Activated CD8-positive, alpha-beta memory T cell treated with anti-CD3 and anti-CD28 coated beads, Interleukin-2, amount 50 U/mL, for 24 hours (primary cell): ENCODE results near the gene CCDC7.
"Not testable (repeated sequence)": the region's sequence is repeated elsewhere in the genome, so short reads cannot be mapped to it uniquely, and the experiment has no call there.

Experiments used
- DNase-seq: peaks from one replicate; pipeline ENCODE4 v3.0.0-alpha.2; 2020; ENCODE audit errors: extremely low read depth

CCDC7 gene

DNA sequence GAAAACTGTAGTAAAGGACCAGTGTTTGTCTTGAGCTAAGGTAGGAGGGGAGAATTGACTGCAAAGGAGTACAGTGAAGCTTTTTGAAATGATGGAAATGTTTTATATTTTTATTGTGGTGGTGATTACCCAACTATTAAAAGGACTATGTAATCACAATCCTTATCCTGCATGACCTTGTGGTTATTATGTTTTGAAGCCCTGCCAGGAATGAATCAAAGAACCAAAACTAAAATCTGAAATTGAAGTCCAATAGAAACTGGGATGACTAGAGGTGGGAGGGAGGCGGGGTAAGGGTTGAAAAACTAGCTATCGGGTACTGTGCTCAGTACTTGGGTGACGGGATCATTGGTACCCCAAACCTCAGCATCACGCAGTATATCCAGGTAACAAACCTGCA lies 8.2 kb downstream of the CCDC7 start:
- DNase-seq = no peak

DNA sequence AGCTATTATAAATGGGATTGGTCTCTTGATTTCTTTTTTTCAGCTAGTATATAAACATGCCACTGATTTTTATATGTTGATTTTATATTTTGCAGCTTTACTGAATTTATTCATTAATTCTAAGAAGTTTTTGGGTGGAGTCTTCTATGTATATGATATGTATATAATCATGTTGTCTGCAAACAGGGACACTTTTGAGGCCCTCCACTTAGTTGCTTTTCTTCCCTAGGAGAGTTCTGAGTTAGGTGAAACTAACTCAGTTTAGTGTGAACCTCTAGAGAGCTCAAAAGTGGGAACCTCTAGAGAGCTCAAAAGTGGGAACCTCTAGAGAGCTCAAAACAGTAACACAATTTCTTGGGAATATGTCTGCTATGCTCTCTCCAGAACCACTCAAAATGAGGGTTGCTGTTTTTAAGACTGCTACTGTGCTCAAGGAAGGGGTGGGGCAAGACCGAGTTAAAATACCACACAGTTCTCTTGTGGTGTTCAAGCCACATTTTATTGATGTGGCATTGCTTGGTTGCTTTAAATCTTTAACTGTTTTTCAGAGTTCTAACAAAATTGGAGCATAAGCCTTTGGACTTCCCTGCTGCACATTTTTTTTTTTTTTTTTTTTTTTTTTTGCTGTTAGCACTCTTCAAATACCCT lies 13.2 kb downstream of the CCDC7 start:
- no peak for DNase-seq

DNA sequence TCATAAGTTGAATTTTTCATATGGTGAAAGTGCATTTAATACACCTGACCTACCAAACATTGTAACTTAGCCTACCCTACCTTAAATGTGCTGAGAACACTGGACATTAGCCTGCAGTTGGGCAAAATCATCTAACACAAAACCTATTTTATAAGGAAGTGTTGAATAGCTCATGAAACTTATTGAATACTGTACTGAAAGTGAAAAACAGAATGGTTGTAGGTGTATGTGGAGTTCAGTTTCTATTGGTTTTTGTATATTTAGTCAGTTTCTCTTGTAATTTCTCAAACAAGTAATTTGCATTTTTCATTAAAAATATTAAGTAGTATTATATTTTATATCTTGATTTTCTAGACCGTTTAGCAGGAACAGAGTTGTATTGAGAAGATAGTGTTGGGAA lies 15.3 kb downstream of the CCDC7 start:
- no peak for DNase-seq

DNA sequence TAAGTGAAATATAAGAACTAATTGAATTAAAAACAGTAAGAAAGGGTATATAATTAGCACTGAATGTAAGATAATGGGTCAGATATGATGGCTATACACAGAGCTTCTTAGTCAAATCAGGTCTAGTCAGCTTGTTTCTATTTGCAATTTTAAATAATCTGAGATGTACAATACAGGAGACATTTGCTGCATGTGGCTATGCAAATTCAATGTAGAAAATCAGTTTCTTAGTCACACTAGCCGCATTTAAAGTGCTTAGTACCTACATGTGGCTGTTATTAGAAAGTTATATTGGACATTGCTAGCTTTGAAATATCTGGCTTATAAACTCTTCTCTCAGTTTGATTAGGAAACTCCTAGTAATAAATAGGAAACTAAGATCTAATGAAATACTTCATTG lies 25.3 kb downstream of the CCDC7 start:
- no peak for DNase-seq

DNA sequence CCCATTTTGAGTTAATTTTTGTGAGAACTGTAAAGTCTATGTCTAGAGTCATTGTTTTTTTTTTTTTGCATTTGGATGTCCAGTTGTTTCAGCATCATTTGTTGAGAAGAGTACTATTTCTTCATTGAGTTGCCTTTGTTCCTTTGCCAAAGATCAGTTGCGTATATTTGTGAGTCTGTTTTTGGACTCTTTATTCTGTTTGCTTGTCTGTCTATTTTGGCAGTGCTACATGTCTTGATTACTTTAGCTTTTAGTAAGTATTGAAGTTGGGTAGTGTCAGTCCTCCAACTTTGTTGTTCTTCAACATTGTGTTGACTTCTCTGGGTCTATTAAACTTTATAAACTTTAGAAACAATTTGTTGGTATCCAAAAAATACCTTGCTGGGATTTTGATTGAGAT lies 31.6 kb downstream of the CCDC7 start:
- DNase-seq = no peak

DNA sequence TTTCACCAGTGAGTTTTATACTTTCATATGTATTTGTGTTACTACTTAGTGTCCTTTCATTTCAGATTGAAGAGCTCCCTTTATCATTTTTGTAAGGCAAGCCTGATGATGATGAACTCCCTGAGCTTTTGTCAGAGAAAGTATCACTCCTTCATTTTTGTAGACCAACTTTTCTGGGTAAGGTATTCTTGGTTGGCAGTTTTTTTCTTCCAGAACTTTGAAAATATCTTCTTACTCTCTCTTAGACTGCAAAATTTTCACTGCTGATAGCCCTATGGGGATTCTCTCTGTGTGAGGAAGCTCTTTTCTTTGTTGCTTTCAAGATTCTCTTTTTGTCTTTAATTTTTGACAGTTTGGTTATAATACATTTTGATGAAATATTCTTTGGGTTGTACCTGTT lies 35.7 kb downstream of the CCDC7 start:
- no peak for DNase-seq

DNA sequence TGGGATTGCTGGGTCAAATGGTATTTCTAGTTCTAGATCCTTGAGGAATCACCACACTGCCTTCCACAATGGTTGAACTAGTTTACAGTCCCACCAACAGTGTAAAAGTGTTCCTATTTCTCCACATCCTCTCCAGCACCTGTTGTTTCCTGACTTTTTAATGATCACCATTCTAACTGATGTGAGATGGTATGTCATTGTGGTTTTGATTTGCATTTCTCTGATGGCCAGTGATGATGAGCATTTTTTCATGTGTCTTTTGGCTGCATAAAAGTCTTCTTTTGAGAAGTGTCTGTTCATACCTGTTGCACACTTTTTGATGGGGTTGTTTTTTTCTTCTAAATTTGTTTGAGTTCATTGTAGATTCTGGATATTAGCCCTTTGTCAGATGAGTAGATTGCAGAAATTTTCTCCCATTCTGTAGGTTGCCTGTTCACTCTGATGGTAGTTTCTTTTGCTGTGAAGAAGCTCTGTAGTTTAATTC lies 37.1 kb downstream of the CCDC7 start:
- DNase-seq = not testable (repeated sequence)

DNA sequence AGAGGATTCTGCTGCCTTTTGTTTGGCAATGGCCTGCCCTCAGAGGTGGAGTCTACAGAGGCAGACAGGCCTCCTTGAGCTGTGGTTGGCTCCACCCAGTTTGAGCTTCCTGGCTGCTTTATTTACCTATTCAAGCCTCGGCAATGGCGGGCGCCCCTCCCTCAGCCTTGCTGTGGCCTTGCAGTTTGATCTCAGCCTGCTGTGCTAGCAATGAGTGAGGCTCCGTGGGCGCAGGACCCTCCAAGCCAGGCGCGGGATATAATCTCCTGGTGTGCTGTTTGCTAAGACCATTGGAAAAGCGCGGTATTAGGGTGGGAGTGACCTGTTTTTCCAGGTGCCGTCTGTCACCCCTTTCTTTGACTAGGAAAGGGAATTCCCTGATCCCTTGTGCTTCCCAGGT lies 42.1 kb downstream of the CCDC7 start:
- DNase-seq = not testable (repeated sequence)

DNA sequence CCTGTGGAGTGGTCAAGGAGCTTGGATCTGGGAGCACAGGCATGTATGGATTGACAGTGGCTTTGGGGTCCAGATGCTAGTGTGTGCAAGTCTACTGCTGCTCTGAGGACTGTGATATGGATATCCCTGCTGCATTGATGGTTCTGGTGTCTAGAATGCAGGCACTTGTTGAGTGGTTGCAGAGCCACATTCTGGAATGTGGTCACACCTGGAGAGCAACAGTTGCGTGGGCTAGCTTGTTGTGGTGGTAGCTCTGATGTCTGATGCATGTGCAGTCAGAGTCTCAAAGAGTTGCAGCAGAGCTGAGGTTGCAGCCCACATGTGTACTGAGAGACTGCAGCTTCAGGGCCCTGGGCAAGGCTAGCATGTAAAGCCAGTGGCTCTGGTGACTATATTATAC lies 43.2 kb downstream of the CCDC7 start:
- no peak for DNase-seq

DNA sequence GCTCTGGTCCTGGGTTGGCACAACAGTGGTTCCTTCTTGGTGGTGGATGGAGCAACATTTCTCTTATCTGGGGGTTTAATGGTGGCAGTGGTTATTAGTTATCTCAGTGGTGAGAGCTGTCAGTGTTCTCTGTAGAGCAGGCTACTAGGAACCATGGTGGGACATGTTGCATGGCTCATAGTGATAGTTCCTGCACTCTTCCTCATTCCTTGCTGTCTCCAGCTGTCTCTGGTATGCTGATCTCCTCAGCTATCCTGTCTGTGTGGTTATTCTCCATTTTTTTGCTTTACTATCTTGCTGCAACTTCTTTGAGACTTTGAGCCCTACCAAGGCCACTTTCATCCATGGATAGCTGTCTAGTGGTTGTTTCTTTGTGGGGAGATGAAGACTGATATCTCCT lies 44.0 kb downstream of the CCDC7 start:
- no peak for DNase-seq

DNA sequence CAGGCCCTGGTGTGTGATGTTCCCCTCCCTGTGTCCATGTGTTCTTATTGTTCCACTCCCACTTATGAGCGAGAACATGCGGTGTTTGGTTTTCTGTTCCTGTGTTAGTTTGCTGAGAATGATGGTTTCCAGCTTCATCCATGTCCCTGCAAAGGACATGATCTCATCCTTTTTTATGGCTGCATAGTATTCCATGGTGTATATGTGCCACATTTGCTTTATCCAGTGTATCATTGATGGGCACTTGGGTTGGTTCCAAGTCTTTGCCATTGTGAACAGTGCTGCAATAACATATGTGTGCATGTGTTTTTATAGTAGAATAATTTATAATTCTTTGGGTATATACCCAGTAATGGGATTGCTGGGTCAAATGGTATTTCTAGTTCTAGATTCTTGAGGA lies 48.6 kb downstream of the CCDC7 start:
- not testable (repeated sequence) for DNase-seq

DNA sequence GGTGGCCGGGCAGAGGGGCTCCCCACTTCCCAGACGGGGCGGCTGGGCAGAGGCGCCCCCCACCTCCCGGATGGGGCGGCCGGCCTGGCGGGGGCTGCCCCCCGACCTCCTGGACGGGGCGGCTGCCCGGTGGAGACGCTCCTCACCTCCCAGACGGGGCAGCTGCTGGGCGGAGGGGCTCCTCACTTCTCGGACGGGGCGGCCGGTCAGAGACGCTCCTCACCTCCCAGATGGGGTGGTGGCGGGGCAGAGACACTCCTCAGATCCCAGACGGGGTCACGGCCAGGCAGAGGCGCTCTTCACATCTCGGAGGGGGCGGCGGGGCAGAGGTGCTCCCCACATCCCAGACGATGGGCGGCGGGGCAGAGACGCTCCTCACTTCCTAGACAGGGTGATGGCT lies 54.2 kb downstream of the CCDC7 start:
- not testable (repeated sequence) for DNase-seq

DNA sequence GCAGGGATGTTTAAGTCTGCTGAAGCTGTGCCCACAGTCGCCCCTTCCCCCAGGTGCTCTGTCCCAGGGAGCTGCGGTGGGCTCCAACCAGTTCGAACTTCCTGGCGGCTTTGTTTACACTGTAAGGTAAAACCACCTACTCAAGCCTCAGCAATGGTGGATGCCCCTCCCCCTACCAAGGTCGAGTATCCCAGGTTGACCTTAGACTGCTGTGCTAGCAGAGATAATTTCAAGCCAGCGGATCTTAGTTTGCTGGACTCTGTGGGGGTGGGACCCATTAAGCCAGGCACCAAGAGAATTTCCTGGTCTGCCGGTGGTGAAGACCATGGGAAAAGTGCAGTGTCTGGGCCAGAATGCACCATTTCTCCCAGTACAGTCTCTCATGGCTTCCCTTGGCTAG lies 56.0 kb downstream of the CCDC7 start:
- DNase-seq = no peak

DNA sequence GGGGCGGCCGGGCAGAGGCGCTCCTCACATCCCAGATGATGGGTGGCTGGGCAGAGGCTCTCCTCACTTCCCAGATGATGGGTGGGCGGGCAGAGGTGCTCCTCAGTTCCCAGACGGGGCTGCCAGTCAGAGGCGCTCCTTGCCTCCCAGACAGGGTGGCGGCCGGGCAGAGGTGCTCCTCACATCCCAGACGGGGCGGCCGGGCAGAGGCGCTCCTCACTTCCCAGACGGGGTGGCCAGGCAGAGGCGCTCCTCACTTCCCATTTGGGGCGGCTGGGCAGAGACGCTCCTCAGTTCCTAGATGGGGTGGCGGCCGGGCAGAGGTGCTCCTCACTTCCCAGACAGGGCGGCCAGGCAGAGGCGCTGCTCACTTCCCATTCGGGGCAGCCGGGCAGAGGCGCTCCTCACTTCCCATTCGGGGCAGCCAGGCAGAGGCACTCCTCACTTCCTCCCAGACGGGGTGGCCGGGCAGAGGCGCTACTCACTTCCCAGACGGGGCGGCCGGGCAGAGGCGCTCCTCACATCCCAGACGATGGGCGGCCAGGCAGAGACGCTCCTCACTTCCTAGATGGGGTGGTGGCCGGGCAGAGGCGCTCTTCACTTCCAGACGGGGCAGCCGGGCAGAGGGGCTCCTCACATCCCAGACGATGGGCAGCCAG lies 60.0 kb downstream of the CCDC7 start:
- not testable (repeated sequence) for DNase-seq

DNA sequence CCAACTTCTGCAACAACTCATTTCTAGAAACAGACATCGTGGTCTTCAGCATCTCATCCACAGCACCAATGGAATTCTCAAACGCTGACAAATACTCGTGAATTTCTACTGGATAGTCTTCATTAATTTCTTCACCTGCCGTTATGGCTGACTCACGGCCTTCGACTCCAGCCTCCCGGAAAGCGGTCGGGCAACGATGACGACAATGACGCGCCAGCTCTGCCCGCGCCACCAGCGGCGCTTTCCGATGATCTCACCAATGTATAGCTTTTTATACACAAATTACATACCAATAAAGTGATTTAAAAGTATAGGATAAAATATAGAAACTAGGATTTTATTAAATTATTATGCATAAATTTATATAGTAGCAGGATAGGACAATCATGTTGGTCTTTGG lies 65.7 kb downstream of the CCDC7 start:
- DNase-seq = no peak

DNA sequence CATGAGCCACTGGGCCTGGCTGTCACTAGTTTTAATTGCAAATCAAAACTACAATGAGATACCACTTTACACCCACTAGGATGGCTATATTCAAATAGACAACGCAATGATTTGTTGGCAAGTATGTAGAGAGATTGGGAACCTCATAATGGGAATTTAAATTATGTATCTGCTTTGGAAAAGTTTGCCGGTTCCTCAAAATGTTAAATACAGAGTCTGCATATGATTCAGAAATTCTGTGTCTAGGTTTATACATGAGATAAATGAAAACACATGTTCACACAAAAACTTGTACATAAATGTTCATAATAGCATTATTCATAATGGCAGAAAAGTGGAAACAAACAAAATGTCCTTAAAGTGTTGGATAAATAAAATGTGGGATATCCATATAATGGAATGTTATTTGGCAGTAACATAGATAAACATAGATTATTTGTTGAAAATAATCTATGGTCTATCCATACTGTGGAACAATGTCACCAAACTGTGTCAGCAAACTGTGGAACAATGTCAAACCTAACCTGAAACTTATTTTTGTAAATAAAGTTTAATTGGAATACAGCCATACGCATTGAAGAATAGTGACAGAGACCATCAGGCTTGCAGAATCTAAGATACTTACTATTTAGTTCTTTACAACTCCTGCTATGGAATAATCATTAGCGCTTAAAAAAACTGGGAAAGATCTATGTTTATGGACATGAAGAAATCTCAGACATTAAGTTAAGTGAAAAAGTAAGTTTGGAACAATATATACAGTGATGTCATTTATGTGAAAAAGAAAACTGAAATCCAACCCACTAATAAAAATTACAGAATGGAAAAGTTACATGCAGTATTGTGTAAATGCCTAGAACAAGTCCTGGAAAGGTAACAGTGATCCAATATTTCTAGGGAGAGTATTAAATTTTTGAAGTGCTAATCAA lies 70.9 kb downstream of the CCDC7 start:
- no peak for DNase-seq

DNA sequence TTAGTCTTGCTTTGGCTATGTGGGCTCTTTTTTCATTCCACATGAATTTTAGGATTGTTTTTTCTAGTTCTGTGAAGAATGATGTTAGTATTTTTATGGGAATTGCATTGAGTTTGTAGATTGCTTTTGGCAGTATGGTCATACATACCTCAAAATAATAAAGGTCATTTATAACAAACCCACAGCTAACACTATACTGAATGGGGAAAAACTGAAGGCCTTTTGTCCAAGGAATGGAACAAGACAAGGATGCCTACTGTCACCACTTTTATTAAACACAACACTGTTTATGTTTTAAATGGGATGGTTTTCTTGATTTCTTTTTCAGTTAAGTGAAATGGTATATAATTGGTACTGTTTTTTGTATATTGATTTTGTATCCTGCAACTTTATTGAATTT lies 84.3 kb downstream of the CCDC7 start:
- no peak for DNase-seq

DNA sequence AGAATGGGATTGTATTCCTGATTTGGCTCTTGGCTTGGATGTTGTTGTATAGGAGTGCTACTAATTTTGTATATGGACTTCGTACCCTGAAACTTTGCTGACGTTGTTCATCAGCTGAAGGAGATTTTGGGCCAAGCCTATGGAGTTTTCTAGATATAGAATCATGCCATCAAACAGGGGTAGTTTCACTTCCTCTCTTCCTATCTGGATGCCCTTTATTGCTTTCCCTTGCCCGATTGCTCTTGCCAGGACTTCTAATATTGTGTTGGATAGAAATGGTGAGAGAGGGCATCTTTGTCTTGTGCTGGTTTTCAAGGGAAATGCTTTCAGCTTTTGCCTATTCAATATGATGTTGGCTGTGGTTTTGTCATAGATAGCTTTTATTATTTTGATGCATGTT lies 92.3 kb downstream of the CCDC7 start:
- no peak for DNase-seq

DNA sequence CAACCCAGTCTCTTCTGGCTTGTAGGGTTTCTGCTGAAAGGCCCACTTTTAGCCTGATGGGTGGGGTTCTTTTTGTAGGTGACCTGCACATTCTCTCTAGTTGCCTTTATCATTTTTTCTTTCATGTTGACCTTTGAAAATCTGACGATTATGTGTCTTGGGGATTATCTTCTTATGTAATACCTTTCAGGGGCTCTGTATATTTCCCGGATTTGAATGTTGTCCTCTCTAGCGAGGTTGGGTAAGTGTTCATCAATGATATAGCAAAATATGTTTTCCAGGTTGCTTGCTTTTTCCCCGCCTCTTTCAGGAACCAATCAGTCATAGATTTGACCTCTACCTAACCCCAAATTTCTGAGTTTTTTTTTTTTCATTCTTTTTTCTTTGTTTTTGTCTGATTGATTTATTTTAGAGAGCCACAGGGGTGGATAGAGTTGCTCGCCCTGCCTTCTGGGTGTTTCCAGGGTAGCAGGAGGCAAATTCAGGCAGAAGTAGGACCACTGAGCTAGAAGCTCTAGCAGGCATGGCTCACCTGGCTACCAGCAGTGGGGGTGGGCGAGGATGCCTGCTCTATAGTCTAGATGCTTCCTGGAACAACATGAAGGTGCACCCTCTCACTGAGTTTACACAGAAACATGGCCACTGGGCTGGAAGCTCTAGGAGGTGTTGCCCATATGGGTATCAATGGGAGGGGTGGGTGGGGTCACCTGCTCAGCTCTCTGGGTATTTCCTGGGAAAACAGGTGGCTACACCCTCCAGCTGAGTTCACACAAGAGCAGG lies 94.9 kb downstream of the CCDC7 start:
- no peak for DNase-seq

DNA sequence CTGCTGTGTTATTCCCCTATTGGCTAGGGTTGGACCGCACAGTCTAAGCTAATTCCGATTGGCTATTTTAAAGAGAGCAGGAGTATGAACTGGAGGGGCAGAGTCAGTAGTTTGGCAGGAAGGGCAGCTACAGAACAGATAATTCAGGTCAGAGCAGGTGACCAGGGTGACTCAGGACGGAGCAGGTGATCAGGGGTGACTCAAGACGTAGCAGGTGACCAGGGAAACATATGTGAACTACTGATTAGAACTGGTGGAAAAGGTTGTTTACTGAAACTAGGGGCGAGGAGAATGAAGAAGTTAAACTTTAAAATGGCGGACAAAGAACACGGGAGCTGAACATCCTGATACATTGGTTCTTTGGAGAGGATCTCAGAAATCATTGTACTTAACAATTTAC lies 102.3 kb downstream of the CCDC7 start:
- no peak for DNase-seq

DNA sequence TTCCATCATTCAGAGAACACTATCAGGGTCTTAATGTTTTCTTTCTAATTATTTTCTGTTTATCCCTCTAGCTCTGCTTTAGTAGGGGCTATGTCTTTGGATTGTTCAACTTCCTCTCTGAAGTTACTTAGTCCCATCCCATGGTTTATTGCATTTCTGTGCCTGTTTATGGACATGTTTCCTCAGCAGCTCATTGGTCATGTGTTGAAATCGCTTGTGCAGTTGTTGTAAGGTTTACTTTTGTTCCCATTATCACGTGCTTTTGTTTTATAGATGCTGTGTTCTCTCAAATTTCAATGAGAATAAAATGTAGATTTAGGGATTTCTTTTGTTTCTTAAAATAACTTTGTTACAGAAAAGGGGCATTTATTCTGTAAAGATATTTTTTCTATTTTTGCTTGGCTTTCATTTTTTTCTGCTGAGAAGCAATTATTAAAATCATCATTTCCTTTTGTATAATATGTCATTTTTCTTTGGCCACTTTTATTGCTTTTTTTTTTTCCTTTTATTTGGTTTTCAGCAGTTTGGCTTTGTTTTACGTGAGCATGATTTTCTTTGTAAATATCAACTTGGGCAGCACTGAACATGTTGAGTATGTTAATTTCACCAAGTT lies 110.9 kb downstream of the CCDC7 start:
- DNase-seq = no peak
